Regular cardiac myocyte (primary cell): Measurements from ENCODE around the gene TAF6L. TPM values are rescaled to one million over a fixed set of nuclear protein-coding genes. Genes with fewer than 3 reads are reported as not detected.

Experiments used
- total RNA-seq: library from RNA; depleted of rRNA; stranded (reverse); fragments of >200 nt; gene quantifications from 2 replicates; pipeline ENCODE4 v1.2.3, GENCODE V29; 2014

The TAF6L gene
- 14.1 and 17.8 TPM in 2 replicates for total RNA-seq

GRCh38 chr11:62771144-62772021 lies at the start of gene TAF6L:
Gene TAF6L, plus strand, starts transcription at chr11:62771396. Its CDS starts 4,388 bp downstream, at chr11:62775784.

GRCh38 chr11:62727165-62727871 lies 43.9 kb upstream of the TAF6L start, which contains the start of gene HNRNPUL2:
Gene HNRNPUL2, minus strand, starts transcription at chr11:62727457. Its CDS starts 301 bp downstream, at chr11:62727156.

GRCh38 chr11:62728171-62728988 lies 42.8 kb upstream of the TAF6L start, which contains the start of gene TTC9C:
Gene TTC9C, plus strand, starts transcription at chr11:62728486. Its CDS starts 363 bp downstream, at chr11:62728849.

GRCh38 chr11:62753736-62754603 lies 17.2 kb upstream of the TAF6L start, which contains the start of gene ZBTB3:
Gene ZBTB3, minus strand, starts transcription at chr11:62754160. Its CDS starts 496 bp downstream, at chr11:62753664.

GRCh38 chr11:62787005-62787759 lies 16.0 kb downstream of the TAF6L start, which contains the start of gene TMEM179B:
Gene TMEM179B, plus strand, starts transcription at chr11:62787402. Its CDS starts 30 bp downstream, at chr11:62787432.

GRCh38 chr11:62791501-62792201 lies 20.5 kb downstream of the TAF6L start, which contains the start of gene TMEM223:
Gene TMEM223, minus strand, starts transcription at chr11:62792006. Its CDS starts 12 bp downstream, at chr11:62791994.

GRCh38 chr11:62805076-62805892 lies 34.1 kb downstream of the TAF6L start, which contains the start of gene NXF1:
Gene NXF1, minus strand, starts transcription at chr11:62805440. Its CDS starts 84 bp downstream, at chr11:62805356.

GRCh38 chr11:62831520-62832335 lies 60.5 kb downstream of the TAF6L start, which contains the start of gene STX5:
Gene STX5, minus strand, starts transcription at chr11:62832051. Its CDS starts 808 bp downstream, at chr11:62831243.

GRCh38 chr11:62832336-62833234 lies 61.4 kb downstream of the TAF6L start, which contains the start of gene TEX54:
Gene TEX54, minus strand, starts transcription at chr11:62832841.

Other genes starting within 250 kb of the TAF6L start
- gene AHNAK, start 224.6 kb upstream of the TAF6L start, total RNA-seq: 320 and 463 TPM in 2 replicates
- gene EEF1G, start 197.5 kb upstream of the TAF6L start, total RNA-seq: 1,480 and 1,535 TPM in 2 replicates
- gene TUT1, start 179.9 kb upstream of the TAF6L start, total RNA-seq: 6.2 and 7.9 TPM in 2 replicates
- gene MTA2, start 169.5 kb upstream of the TAF6L start, total RNA-seq: 93.6 and 166 TPM in 2 replicates
- gene EML3, start 158.6 kb upstream of the TAF6L start, total RNA-seq: 13.2 and 15.1 TPM in 2 replicates
- 2.0 and 3.1 TPM in 2 replicates for gene ROM1, start 158.1 kb upstream of the TAF6L start, total RNA-seq
- 39.5 and 39.7 TPM in 2 replicates for gene B3GAT3, start 149.4 kb upstream of the TAF6L start, total RNA-seq
- 233 and 273 TPM in 2 replicates for gene GANAB, start 124.8 kb upstream of the TAF6L start, total RNA-seq
- 17.2 and 33.7 TPM in 2 replicates for gene INTS5, start 118.1 kb upstream of the TAF6L start, total RNA-seq
- gene C11orf98, start 106.2 kb upstream of the TAF6L start, total RNA-seq: 21.4 and 48.1 TPM in 2 replicates
- 9.8 and 11.0 TPM in 2 replicates for gene CSKMT, start 106.1 kb upstream of the TAF6L start, total RNA-seq
- gene UQCC3, start 99.7 kb upstream of the TAF6L start, total RNA-seq: 7.0 and 13.2 TPM in 2 replicates
- 2.5 and 3.7 TPM in 2 replicates for gene LBHD1, start 99.1 kb upstream of the TAF6L start, total RNA-seq
- gene UBXN1, start 92.3 kb upstream of the TAF6L start, total RNA-seq: 110 and 143 TPM in 2 replicates
- 0.58 and 9.6 TPM in 2 replicates for gene LRRN4CL, start 81.9 kb upstream of the TAF6L start, total RNA-seq
- gene BSCL2, start 64.0 kb upstream of the TAF6L start, total RNA-seq: 48.3 and 54.4 TPM in 2 replicates
- gene GNG3, start 63.7 kb upstream of the TAF6L start, total RNA-seq: not detected in 2 replicates
- 5.6 and 6.1 TPM in 2 replicates for gene HNRNPUL2, start 43.9 kb upstream of the TAF6L start, total RNA-seq
- 28.4 and 30.4 TPM in 2 replicates for gene TTC9C, start 42.9 kb upstream of the TAF6L start, total RNA-seq
- gene ZBTB3, start 17.2 kb upstream of the TAF6L start, total RNA-seq: 11.6 and 13.6 TPM in 2 replicates
- 45.1 and 76.1 TPM in 2 replicates for gene POLR2G, start 9.8 kb upstream of the TAF6L start, total RNA-seq
- 34.9 and 46.5 TPM in 2 replicates for gene TMEM179B, start 16.0 kb downstream of the TAF6L start, total RNA-seq
- 18.6 and 20.9 TPM in 2 replicates for gene TMEM223, start 20.6 kb downstream of the TAF6L start, total RNA-seq
- 21.1 and 21.5 TPM in 2 replicates for gene NXF1, start 34.0 kb downstream of the TAF6L start, total RNA-seq
- gene STX5, start 60.7 kb downstream of the TAF6L start, total RNA-seq: 27.6 and 39.3 TPM in 2 replicates
- not detected in 2 replicates for gene TEX54, start 61.4 kb downstream of the TAF6L start, total RNA-seq
- 40.3 and 59.8 TPM in 2 replicates for gene WDR74, start 68.2 kb downstream of the TAF6L start, total RNA-seq
- 137 and 149 TPM in 2 replicates for gene SLC3A2, start 109.5 kb downstream of the TAF6L start, total RNA-seq
- gene CHRM1, start 150.0 kb downstream of the TAF6L start, total RNA-seq: not detected in 2 replicates
- gene SLC22A6, start 213.6 kb downstream of the TAF6L start, total RNA-seq: not detected in 2 replicates
- not detected in 2 replicates for gene SLC22A8, start 244.4 kb downstream of the TAF6L start, total RNA-seq